Hepatocyte (in vitro differentiated cells): Measurements from ENCODE around the gene CYTH1.

Experiments
- EZH2 ChIP-seq: fragments of 200-600 bp; sonication (generic); IDR thresholded peaks from 2 replicates; pipeline ENCODE4 v1.6.1; 2016; ENCODE audit warnings: antibody characterized with exemption, mild to moderate bottlenecking, borderline replicate concordance
- EZH2phosphoT487 ChIP-seq: fragments of 200-600 bp; sonication (generic); IDR thresholded peaks from one replicate; pipeline ENCODE4 v1.6.1; 2018; ENCODE audit warnings: antibody characterized with exemption, mild to moderate bottlenecking, low read depth, moderate library complexity; ENCODE audit not compliant: unreplicated experiment, severe bottlenecking
- TF ChIP-seq, protein P1 (sequence below): fragments of 200-600 bp; sonication (generic); IDR thresholded peaks from 2 replicates; pipeline ENCODE4 v1.5.1; 2016; ENCODE audit warnings: antibody characterized with exemption, mild to moderate bottlenecking; ENCODE audit not compliant: poor library complexity

DNA sequence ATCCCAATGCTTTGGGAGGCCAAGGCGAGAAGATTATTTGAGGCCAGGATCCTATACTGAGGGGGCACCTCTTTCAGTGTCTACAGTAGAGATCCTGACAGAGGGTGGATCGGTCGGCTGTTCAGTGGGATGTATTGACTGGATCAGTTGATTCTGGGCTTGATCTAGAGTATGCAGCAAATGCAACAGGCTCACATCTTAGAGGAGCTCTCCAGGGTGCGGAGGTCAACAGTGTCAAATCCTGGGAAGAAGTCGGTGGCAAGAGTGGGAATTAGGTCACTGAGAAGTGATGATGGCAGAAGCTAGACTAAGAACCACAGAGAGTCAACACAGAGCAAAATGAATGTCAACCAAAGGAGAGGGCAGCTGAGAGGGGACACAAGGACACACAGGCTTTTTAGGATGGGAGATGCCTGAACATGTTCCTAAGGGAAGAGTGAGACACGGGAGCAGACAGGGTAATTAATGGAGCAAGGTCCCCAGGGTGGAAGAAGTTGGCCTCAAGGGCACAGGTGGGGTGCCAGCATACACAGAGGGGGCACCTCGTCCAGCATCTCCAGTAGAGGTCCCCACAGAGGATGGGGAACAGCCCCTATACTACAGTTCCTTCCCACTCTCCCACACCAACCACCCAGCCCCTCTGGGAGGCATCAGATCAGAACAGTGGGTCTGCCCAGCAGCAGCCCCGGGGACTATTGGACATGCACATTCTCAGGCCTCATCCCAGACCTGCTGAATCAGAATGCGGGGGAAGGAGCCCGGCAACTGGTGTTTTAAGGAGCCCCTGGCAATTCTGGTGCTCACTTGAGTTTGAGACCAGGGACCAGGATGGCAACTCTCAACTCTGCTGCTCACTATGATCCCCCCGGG is 10.0 kb upstream of the CYTH1 start:
- TF ChIP-seq, protein P1, sequence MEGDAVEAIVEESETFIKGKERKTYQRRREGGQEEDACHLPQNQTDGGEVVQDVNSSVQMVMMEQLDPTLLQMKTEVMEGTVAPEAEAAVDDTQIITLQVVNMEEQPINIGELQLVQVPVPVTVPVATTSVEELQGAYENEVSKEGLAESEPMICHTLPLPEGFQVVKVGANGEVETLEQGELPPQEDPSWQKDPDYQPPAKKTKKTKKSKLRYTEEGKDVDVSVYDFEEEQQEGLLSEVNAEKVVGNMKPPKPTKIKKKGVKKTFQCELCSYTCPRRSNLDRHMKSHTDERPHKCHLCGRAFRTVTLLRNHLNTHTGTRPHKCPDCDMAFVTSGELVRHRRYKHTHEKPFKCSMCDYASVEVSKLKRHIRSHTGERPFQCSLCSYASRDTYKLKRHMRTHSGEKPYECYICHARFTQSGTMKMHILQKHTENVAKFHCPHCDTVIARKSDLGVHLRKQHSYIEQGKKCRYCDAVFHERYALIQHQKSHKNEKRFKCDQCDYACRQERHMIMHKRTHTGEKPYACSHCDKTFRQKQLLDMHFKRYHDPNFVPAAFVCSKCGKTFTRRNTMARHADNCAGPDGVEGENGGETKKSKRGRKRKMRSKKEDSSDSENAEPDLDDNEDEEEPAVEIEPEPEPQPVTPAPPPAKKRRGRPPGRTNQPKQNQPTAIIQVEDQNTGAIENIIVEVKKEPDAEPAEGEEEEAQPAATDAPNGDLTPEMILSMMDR: no peak
- TF ChIP-seq EZH2 (no peak), EZH2phosphoT487 (no peak)
